OCI-LY7 (cell line): Measurements from ENCODE around the gene C3orf20. TPM values are rescaled to one million over a fixed set of nuclear protein-coding genes. Genes with fewer than 3 reads are reported as not detected.

Source experiments
- BruUV-seq: library from RNA; stranded (reverse); fragments of 400-500 nt; replicated peaks from 2 replicates; lab custom pipeline; 2021; lab: Mats Ljungman, UMichigan
- CTCF ChIA-PET: fragments of 300-600 bp; sonication (Branson Sonifier 250); formaldehyde crosslinking; loops from one replicate; lab custom pipeline; 2022; ENCODE audit warnings: antibody characterized with exemption; ENCODE audit not compliant: unreplicated experiment; lab: Charles Lee
- POLR2A ChIA-PET: fragments of 300-600 bp; sonication (Branson Sonifier 250); formaldehyde crosslinking; loops from one replicate; lab custom pipeline; 2022; ENCODE audit warnings: antibody characterized with exemption; lab: Charles Lee
- DNase-seq: peaks from one replicate; pipeline ENCODE4 v3.0.0-alpha.2; 2015; ENCODE audit warnings: low spot score
- H2AFZ ChIP-seq: fragments of 200-600 bp; sonication (generic), shearing (Covaris generic); 2 replicates; pipeline ENCODE4 v1.6.1; 2014; ENCODE audit warnings: mild to moderate bottlenecking, antibody characterized with exemption, low read length, moderate library complexity
- H3K27ac ChIP-seq: fragments of 200-600 bp; sonication (generic); 2 replicates; pipeline ENCODE4 v1.5.1; 2014; ENCODE audit warnings: mixed run types, low read depth, mild to moderate bottlenecking, moderate library complexity, low read length, inconsistent platforms; ENCODE audit not compliant: poor library complexity, severe bottlenecking
- H3K36me3 ChIP-seq: fragments of 200-600 bp; sonication (generic); 2 replicates; pipeline ENCODE4 v1.6.1; 2014; ENCODE audit warnings: mild to moderate bottlenecking, antibody characterized with exemption, low read length, moderate library complexity, mixed read lengths; ENCODE audit not compliant: insufficient read depth
- H3K4me1 ChIP-seq: fragments of 200-600 bp; sonication (generic); 2 replicates; pipeline ENCODE4 v1.5.1; 2014; ENCODE audit warnings: mild to moderate bottlenecking, low read length; ENCODE audit not compliant: insufficient read depth, poor library complexity, severe bottlenecking
- H3K4me2 ChIP-seq: fragments of 200-600 bp; sonication (generic); 2 replicates; pipeline ENCODE4 v1.6.1; 2014; ENCODE audit warnings: mild to moderate bottlenecking, low read length
- H3K4me3 ChIP-seq: fragments of 200-600 bp; sonication (generic); 2 replicates; pipeline ENCODE4 v1.5.1; 2014; ENCODE audit warnings: mild to moderate bottlenecking, low read depth, low read length; ENCODE audit not compliant: poor library complexity, severe bottlenecking
- H3K79me2 ChIP-seq: fragments of 200-600 bp; sonication (generic); 2 replicates; pipeline ENCODE4 v1.6.1; 2016; ENCODE audit warnings: low read depth, mild to moderate bottlenecking, low read length, moderate library complexity, mixed read lengths; ENCODE audit not compliant: insufficient read depth
- H3K9me2 ChIP-seq: fragments of 200-600 bp; sonication (generic); 2 replicates; pipeline ENCODE4 v1.6.1; 2016; ENCODE audit warnings: mild to moderate bottlenecking, low read length, mixed read lengths; ENCODE audit not compliant: insufficient read depth
- H3K9me3 ChIP-seq: fragments of 200-600 bp; sonication (generic); 2 replicates; pipeline ENCODE4 v1.6.1; 2014; ENCODE audit warnings: mild to moderate bottlenecking, mixed run types, low read length, mixed read lengths
- H4K20me1 ChIP-seq: fragments of 200-600 bp; sonication (generic); 2 replicates; pipeline ENCODE4 v1.6.1; 2014; ENCODE audit warnings: mild to moderate bottlenecking, antibody characterized with exemption, low read length, moderate library complexity, mixed read lengths; ENCODE audit not compliant: insufficient read depth
- CTCF ChIP-seq: fragments of 200-600 bp; sonication (generic); conservative IDR thresholded peaks from 2 replicates; pipeline ENCODE4 v1.5.1; 2014; ENCODE audit warnings: mild to moderate bottlenecking, antibody characterized with exemption, low read length, moderate library complexity, mixed read lengths
- EZH2phosphoT487 ChIP-seq: fragments of 200-600 bp; sonication (generic); IDR thresholded peaks from 2 replicates; pipeline ENCODE4 v1.6.1; 2018; ENCODE audit warnings: low read depth, borderline replicate concordance, mild to moderate bottlenecking, mixed run types, antibody characterized with exemption, low read length, moderate library complexity, mixed read lengths
- intact Hi-C: fragments of 100-400 bp; cut with micrococcal nuclease; formaldehyde crosslinking; loops from one replicate; pipeline ENCODE4 v1.10.0; 2022; ENCODE audit not compliant: unreplicated experiment
- total RNA-seq, 2 experiments: library from RNA; depleted of rRNA in 1 of 2; stranded (reverse); fragments of >200 nt in 1 of 2; shearing (Covaris generic) in 1 of 2; gene quantifications; 2 replicates each; pipeline ENCODE4 v1.2.3, GENCODE V29; 2014 to 2022

The C3orf20 gene
- total RNA-seq, 2 experiments from 2014 or later = 2.2 to 2.7 TPM

GRCh38 chr3:14768182-14768790 is 93.3 kb downstream of the C3orf20 start:
- Histone ChIP-seq H3K4me3 (no peak overlapping the region), H3K27ac (no peak overlapping the region), H4K20me1 (no peaks in the 10 kb centered on the region), H3K79me2 (no peaks in the 10 kb centered on the region), H2AFZ (no peak overlapping the region), H3K9me3 (no peaks in the 10 kb centered on the region), H3K4me2 (no peak overlapping the region), H3K4me1 (peaks cover 8% of the 10 kb centered on the region), H3K9me2 (no peaks in the 10 kb centered on the region), H3K36me3 (no peaks in the 10 kb centered on the region)
- intact Hi-C loops = no loop called here
- BruUV-seq = no TSS peak
- ChIA-PET POLR2A (interaction anchor here (1.2 to 1.3 kb wide), 2 partner anchors 10 to 79 kb away, joined by 4 to 7 read pairs; no protein-coding TSS in a partner anchor), CTCF (no interaction called here)
- no peak for DNase-seq
- TF ChIP-seq EZH2phosphoT487 = no peak
- no peak for TF ChIP-seq CTCF

GRCh38 chr3:14768881-14769280 is 93.9 kb downstream of the C3orf20 start:
- no peaks in the 10 kb centered on the region for H3K36me3 ChIP-seq
- BruUV-seq = no TSS peak
- no peaks in the 10 kb centered on the region for H3K9me2 ChIP-seq
- no peaks in the 10 kb centered on the region for H3K79me2 ChIP-seq
- no peak overlapping the region for H2AFZ ChIP-seq
- TF ChIP-seq EZH2phosphoT487 (no peak), CTCF (no peak)
- H3K4me2 ChIP-seq = no peak overlapping the region
- no peaks in the 10 kb centered on the region for H4K20me1 ChIP-seq
- no peaks in the 10 kb centered on the region for H3K9me3 ChIP-seq
- intact Hi-C loops = no loop called here
- no peak overlapping the region for H3K4me3 ChIP-seq
- no peak overlapping the region for H3K27ac ChIP-seq
- ChIA-PET POLR2A (interaction anchor here (0.7 to 1.3 kb wide), 3 partner anchors 10 to 79 kb away, joined by 3 to 7 read pairs (median 4); no protein-coding TSS in a partner anchor), CTCF (no interaction called here)
- no peak for DNase-seq
- peaks cover 8% of the 10 kb centered on the region for H3K4me1 ChIP-seq
